GM19395 (cell line): ENCODE data around the gene CLCN1.

ENCODE experiments used
- ATAC-seq: cut with Tn5 transposase; IDR thresholded peaks from one replicate; pipeline ENCODE4 v1.9.1; 2021; ENCODE audit warnings: mild to moderate bottlenecking, moderate library complexity; ENCODE audit not compliant: unreplicated experiment

CLCN1 gene

DNA sequence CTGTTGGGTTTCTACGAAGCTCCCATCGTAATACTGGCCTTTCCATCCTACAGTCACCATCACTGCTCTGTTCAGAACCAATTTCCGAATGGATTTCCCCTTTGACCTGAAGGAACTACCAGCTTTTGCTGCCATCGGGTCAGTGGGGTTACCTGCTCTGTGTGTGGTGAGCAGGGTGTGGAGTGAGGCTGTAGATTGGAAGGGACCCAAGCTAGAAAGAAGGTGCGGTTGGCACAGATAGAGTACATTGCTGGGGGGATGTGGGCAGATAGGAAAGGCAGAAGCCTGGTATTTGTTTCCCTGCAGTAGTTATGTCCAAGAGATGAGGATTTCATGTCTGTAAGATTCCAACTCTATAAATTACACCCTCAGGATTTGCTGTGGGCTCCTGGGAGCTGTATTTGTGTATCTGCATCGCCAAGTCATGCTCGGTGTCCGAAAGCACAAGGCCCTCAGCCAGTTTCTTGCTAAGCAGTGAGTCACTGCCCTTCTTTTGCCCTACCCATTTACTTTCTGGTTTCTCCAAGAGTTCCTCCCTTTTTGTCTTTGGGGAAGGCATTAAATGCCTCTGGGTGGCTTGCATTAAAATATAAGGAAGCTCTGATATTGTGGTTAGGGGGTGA is 15.4 kb downstream of the CLCN1 start:
- ATAC-seq: no peak

DNA sequence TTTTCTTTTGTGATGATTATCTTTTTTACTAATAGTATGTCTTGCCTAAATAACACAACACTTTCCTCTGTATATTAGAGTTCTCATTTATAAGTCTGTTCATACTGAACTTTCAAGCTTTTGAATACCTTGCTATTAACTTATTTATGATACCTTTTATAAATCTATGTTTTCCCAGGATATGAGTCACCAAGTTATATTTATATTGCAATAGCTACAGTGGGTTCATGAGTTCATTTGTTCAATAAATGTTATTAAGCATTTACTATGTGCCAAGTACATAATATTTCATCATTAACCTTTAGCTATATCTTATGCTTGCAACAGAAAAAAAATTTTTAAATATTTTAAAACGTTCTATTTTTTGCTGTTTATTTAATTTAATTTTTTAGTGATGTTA is 18.3 kb downstream of the CLCN1 start:
- ATAC-seq: no peak

DNA sequence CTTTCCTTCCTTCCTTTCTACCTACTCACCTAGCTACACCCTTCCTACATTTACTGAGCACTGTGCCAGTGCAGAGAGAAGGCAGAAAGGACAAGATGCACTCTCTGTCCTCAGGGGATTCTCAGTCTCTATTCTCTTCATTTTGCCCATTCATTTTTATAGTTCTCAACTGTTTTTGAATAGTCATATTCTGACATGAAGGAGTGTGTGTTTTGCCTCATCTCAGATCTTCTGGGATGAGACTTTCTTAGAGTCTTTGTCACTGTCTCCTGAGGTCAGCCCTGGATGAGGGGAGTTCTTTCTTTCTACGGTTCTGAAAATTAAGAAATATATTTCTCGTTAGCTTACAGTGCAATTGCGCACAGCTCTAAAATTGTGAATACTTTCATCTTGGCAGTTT is 21.3 kb downstream of the CLCN1 start:
- no peak for ATAC-seq

DNA sequence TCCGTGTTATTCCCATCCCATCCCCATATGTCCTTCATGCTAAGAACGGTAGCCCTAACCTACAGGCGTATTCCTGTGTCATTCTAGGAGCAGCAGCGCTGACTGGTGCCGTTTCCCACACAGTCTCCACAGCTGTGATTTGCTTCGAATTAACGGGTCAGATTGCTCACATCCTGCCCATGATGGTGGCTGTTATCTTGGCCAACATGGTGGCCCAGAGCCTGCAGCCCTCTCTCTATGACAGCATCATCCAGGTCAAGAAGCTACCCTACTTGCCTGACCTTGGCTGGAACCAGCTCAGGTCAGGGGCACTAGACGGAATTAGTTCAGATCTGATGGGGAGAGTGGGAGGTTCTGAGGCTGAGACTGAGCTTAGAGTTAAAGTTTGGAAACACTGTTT is 25.9 kb downstream of the CLCN1 start:
- ATAC-seq: no peak

DNA sequence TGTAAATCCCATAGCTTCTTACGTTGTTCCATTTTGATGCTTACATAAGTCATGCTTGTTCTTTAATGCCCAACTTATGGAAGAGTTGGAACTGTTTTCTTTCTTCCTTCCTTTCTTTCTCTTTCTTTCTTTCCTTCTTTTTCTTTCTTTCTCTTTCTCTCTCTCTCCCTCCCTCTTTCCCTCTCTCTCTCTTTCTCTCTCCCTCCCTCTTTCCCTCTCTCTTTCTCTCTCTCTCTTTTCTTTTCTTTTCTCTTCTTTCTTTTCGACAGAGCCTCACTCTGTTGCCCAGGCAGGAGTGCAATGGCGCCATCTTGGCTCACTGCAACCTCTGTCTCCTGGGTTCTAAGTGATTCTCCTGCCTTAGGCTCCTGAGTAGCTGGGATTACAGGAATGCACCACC is 27.7 kb downstream of the CLCN1 start:
- no peak for ATAC-seq

DNA sequence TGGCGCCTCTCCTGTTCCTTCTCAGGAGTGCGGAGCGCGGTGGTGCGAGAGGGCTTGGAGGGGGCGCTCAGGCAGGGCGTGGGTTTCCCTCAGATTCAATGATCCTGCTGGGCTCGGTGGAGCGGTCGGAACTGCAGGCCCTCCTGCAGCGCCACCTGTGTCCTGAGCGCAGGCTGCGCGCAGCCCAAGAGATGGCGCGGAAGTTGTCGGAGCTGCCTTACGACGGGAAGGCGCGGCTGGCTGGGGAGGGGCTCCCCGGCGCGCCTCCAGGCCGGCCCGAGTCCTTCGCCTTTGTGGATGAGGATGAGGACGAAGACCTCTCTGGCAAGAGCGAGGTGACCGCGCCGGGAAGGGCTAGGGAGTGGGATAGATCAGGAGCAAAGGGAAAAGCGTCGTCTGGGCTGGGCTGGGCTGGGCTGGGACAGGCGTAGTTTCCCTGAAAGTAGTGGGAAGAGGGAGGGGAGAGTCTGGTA is 29.6 kb downstream of the CLCN1 start:
- peak; percentile 69 for ATAC-seq

DNA sequence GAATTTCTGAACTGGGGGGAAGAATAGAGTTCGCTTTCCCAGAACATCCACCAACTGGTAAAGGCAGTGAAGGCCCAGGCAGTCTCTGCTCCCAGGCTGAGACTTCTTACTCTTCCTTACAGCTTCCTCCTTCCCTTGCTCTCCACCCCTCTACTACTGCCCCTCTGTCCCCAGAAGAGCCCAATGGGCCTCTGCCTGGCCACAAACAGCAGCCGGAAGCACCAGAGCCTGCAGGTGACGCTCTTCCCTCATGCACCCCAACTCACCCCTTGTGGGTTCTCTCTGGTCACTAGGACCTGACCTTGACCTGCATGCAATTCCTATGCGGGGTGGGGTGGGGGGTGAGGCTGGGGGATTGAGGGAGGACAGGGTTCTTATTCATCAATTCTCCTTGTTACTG is 30.1 kb downstream of the CLCN1 start:
- ATAC-seq: no peak

DNA sequence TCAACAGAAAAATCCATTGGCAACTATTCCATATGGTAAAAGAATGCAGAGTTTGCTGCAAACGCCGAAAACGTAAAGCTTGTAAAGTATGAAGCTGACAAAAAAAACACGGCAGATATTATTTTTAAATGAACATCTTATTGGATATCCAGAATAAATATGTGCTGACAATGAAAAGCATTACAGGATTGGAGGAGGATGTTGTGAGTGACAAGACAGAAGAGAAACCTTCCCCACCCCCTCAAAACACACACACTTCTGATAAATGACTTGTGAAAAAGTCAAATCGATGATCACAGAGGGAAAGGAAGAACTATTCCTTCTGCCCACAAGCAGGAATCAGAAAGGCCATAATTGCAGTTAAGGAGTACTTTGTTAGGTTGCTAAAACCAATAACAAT is 32.0 kb downstream of the CLCN1 start:
- ATAC-seq: no peak

DNA sequence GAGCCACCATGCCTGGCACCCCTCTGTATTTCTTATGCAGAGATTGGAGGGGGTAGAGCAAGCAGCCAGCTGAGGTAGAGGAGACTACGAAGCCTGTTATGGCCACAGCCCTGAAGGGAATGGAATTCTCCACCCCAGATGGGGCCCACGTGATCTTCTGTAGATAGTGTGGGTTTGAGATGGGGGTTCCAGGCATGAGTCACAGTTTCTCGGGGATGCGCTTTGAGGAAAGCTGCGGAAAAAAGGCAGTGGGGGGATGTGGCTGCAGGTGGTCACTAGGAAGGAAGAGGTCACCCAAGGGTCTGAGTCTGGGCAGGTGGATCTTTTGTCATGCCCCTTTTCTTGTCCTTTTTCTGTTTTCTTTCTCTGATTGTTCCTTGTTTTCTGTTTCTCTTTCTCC is 35.1 kb downstream of the CLCN1 start:
- no peak for ATAC-seq

DNA sequence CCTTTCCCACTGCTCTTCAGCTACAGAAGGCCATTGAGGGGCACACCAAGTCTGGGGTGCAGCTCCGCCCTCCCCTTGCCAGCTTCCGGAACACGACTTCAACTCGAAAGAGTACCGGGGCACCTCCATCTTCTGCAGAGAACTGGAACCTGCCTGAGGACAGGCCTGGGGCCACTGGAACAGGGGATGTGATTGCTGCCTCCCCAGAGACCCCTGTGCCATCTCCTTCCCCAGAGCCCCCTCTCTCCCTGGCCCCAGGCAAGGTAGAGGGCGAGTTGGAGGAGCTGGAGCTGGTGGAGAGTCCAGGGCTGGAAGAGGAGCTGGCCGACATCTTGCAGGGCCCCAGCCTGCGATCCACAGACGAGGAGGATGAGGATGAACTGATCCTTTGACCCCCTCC is 35.7 kb downstream of the CLCN1 start:
- ATAC-seq: no peak

DNA sequence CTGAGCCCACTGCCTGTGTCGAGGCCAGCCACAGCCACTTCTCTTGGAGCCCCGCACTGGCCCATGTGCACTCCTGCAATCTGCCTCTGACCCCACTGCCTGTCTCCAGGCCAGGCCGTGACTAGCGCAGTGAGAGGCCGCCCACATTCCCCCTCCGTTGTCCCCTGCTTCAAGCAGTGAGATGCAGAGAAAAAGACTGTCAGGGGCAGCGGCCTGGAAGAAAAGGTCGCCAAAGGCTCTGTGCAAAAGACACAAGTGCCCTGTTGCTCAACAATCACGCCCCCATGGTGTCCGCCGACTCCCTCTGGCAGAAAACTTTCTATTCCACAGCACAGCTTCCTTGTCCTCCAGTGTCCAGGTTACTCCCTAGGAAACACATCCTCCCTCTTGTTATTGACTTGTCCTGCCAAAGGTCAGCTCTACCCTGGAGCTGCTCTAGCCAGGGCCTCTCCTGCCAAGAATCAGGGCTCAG is 36.7 kb downstream of the CLCN1 start:
- ATAC-seq: no peak

DNA sequence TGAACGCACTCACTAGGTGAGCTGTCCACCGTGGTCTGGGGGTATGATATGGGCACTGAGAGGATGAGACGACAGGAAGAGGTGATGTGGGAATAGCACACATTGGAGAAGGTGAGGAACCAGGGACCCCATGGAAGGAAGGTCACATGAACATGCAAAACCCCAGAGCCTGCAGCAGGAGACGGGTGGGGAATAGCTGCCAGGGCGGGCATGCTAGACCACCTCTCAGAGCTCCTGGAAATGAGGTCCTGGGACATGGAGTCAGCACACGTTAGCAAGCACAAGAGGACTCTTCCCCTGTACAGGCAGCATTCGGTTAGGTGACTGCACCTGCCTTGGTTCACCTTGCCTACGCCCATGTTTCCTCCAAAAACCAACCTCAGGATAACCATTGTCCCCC is 38.5 kb downstream of the CLCN1 start:
- ATAC-seq: no peak

DNA sequence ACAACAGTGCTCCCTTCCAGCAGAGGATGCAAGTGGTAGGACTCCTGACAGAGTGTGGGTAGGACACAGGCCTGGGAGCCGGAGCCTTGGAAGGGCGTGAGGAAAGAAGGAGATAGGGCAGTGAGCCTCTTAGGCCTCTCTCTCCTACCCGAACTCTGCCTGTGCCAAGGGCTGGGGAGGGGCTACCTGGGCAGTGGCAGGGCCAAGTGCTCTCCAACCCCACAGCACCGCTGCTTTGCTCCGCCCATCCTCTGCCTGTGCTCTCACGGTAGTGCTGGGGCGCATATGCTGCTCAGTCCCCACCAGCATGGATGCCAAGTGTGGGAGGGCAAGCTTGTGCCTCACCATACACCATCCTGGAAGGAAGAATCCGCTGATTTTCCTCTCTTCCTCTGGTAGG is 39.1 kb downstream of the CLCN1 start:
- no peak for ATAC-seq

DNA sequence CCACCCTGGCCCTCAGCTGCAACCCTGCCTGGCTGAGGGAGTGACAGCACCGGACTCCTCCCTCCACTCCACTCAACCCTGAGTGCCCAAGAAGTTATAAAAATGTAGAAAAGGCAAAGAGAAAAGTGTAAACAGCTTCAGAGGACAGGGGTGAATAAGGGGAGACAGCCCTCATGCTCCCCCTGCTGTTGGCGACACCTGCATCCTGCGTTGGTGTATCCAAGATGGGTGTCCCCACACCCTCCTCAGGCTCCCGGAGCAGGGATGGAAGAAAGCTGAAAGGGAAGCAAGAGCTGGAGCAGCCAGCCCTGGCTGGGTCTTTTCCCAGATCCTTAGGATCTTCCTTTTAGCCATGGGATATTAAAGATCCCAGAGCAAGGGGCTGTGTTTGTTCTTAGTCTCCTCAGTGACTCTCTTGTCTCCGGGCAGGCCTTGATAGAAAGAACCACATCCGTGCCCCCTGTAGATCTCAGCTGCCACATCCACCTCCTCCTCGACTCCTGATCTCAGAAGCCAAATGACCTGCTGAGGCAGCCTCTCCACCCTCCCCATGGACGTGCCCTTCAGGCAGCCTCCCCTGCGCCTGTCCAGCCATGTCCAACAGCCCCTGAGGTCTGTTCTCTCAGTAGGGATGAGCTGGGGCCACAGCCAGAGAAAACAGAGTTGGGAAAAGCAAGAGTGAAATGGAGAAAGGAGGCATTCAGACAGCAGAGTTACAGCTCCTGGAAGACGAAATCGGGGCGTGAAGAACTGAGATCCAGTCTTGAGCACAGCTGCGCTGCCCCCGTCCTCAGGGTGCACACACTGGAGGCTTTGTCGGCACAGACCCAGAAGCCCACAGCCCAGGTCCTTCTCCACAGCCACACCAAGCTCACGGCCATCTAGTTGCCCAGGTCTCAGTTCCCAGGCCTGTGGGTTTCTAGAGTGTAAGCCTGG is 39.8 kb downstream of the CLCN1 start:
- no peak for ATAC-seq

DNA sequence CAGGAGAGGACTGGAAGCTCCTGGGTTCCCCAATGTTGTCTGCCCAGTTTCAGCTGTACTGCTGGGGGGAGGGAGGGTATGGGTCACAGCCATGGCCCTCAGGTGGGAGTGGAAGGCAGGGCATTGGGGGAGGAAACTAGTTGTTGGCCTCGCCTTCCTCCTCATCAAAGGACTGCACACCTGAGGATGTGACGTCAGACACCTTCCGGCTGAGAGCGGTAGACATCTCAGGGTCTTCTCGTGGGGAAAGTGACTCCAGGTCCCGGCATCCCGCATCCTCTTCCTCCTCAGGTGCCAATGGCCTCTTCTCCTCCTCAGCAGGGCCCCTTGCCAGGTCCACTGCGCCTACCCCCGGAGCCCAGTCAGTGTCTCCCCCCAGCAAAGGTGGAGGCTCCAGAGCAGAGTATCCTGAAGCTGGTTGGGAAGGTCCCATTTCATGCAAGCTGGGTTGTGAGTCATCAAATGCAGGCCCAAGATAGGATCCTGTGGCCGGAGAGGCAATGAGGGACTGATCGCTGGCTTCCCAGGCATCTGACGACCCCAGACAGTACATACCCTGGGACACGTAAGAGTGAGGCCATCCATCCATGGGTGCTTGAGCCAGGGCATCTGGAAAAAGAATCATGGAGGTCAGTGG is 40.6 kb downstream of the CLCN1 start:
- no peak for ATAC-seq

DNA sequence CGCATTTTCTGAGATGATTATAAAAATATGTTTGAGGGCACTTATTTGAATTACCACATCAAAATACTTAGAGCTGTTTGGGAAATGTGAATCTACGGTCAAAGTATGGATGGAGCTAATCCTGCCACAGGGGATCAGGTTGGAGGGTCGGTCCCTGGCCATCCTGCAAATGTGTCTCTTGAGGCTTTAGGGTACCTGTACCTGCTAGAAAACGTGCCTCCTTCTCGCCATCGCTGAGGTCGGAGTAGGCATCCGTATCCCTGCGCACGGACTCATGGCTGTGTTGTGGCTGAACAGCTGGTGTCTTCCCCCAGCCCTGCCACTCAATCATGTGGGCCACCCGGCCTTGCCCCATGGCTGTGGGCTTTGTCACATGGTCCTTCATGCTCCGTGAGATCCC is 42.7 kb downstream of the CLCN1 start:
- ATAC-seq: no peak

DNA sequence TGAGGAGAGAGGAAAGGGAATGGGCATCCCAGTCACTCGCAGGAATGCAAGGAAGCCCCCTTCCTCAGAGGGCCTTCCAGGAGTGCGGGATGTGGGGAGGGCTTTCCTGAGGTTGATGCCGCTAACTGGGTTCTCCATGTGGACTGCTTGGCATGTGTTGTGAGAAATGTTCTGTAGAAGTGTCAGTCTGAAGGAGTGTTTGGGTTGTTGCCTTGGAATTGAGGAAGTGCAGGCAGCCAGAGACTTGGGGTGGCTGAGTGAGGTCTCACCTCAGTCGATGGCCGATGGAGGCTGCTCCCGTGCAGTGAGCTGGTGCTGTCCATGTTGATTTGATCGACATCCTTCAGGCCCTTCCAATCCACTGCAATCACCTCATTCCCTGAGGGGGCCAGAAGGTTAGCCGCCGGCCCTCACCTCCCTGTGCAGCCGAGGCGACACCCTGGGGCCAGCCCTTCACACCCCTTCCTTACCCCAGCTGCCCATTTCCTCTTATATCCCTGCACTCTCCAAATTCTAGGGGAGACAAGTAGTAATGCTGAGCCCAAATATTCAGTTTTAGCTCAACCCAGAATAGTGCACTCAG is 44.0 kb downstream of the CLCN1 start:
- ATAC-seq: no peak

DNA sequence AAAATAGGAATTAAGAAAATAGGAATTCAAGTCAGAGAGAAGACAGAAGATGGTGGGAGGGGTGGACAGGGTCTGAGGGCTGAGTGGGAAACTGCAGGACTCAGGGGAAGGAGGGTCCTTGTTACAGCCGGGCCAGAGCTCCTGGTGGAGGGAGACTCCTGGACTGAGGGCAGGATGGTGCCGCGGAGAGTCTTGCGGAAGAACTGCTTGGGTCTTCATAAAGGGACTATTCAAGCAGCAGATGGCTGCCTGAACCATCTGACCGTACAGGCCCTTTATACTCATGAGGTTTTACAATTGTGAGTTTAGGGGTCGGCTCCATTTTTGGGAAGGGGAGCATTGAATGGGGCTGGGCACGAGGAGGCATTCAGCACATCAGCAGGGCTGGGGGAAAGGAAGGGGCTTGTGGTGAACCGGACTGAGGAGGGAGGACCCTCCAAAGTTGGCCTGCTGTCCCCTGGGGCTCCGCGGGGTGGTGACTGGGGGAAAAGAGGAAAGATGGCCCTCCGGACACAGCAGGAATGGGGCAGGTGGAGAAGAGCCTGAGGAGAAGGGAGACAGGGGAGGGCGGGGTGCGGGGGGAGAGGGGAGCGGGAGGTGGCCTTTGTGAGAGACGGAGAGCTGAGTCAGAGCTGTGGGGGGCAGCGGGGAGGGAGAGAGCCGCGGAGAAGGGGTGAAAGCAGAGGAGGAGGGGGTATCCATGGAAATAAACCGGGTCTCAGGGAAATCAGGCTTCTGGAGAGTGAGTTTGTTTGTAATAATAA is 45.1 kb downstream of the CLCN1 start:
- ATAC-seq: no peak

DNA sequence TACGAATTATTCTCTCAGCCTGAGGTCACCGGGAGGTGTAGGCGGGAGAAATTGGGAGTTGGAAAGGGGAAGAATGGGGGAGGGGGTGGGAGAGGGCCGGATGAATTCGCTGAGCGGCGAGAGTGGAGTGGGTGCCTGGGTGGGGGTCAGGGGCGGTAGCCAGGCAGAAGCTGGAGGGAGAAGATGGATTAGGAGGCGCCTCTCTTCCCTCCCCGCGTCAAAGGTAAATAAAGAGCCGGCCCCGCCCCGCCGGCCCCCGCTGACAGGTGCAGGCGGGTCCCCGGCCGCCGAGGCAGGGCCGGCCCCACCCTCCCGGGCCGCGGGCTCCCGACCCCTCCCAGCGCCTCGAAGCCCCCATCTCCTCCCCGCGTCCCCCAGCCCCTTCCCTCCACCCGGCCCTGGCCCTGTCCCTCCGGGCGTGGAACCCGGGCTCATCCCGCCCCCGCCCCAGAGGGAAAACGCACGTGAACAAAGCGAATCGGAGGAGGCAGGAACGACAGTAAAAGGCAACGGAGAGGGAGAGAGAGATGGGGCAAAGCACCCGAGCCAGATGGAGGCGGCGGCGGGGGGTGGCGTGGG is 45.7 kb downstream of the CLCN1 start:
- ATAC-seq: no peak
